Natural killer cell (primary cell): ENCODE measurements around the gene DIP2C. TPM values are rescaled to one million over a fixed set of nuclear protein-coding genes. Genes with fewer than 3 reads are reported as not detected.

Experiments used
- ATAC-seq, 3 donors: fragments of 150-1000 bp in 2 of 3; fragments of 200-7000 bp in 1 of 3; cut with Tn5 transposase; 1 replicate in 1 of 3; 2 replicates in 2 of 3; pipeline ENCODE4 v1.10.0; 2021; ENCODE audit warnings: mild to moderate bottlenecking in 2 of 3, moderate library complexity in 2 of 3
- DNase-seq, 2 donors: peaks; one replicate each; pipeline versions ENCODE4 v3.0.0 to v3.0.0-alpha.2; 2013 to 2021; ENCODE audit warnings: mixed read lengths in 1 of 2
- H3K27ac ChIP-seq: one replicate; pipeline ENCODE4 v1.5.1; 2013; ENCODE audit warnings: mild to moderate bottlenecking, low read length
- H3K27me3 ChIP-seq: one replicate; pipeline ENCODE4 v1.6.1; 2013; ENCODE audit warnings: low read length; ENCODE audit not compliant: control insufficient read depth, insufficient read depth
- H3K36me3 ChIP-seq: one replicate; pipeline ENCODE4 v1.6.1; 2013; ENCODE audit warnings: low read length; ENCODE audit not compliant: control insufficient read depth, insufficient read depth
- H3K4me1 ChIP-seq: one replicate; pipeline ENCODE4 v1.6.1; 2013; ENCODE audit warnings: low read length; ENCODE audit not compliant: control insufficient read depth, insufficient read depth
- H3K4me3 ChIP-seq: one replicate; pipeline ENCODE4 v1.5.1; 2013; ENCODE audit warnings: low read length
- H3K9me3 ChIP-seq: one replicate; pipeline ENCODE4 v1.6.1; 2013; ENCODE audit warnings: low read length; ENCODE audit not compliant: control insufficient read depth, insufficient read depth
- H3K27ac Mint-ChIP-seq, 2 donors: one replicate each; pipeline ENCODE4 v1.8.0; 2022; ENCODE audit warnings: mild to moderate bottlenecking in 2 of 2, mixed read lengths in 2 of 2, moderate library complexity in 1 of 2
- H3K27me3 Mint-ChIP-seq, 2 donors: one replicate each; pipeline ENCODE4 v1.8.0; 2022; ENCODE audit warnings: low read depth in 2 of 2, mixed read lengths in 2 of 2
- H3K36me3 Mint-ChIP-seq: one replicate; pipeline ENCODE4 v1.8.0; 2022; ENCODE audit warnings: mixed read lengths
- H3K4me1 Mint-ChIP-seq, 2 donors: one replicate each; pipeline ENCODE4 v1.8.0; 2022; ENCODE audit warnings: mixed read lengths in 2 of 2
- H3K4me3 Mint-ChIP-seq: one replicate; pipeline ENCODE4 v1.8.0; 2022; ENCODE audit warnings: mild to moderate bottlenecking, moderate library complexity, mixed read lengths
- H3K9me3 Mint-ChIP-seq, 2 donors: one replicate each; pipeline ENCODE4 v1.8.0; 2022; ENCODE audit warnings: mixed read lengths in 2 of 2
- WGBS: methylation state at CpG from one replicate; pipeline ENCODE4 v1.1.7; 2013; ENCODE audit warnings: missing lambda C conversion rate; ENCODE audit not compliant: insufficient coverage; 5-methylcytosine and 5-hydroxymethylcytosine counted together
- intact Hi-C: fragments of 100-400 bp; cut with micrococcal nuclease; formaldehyde crosslinking; loops from one replicate; pipeline ENCODE4 v1.14.2; 2022
- total RNA-seq, 4 donors: library from RNA; stranded (reverse); fragments of 120-200 nt in 1 of 4; gene quantifications; one replicate each; pipeline versions ENCODE4 v1.2.3 to v1.2.4, GENCODE V29; 2013 to 2022
- TF ChIP-seq, protein P1 (sequence below): fragments of 200-600 bp; IDR thresholded peaks from one replicate; pipeline ENCODE4 v1.8.0; 2022; ENCODE audit warnings: antibody characterized with exemption

DIP2C gene
- total RNA-seq, 3 donors from 2014 or later (not counting 1 experiment from before 2014, with no cell fraction given), result 1.5 to 5.8 (median 3.8) TPM

DNA sequence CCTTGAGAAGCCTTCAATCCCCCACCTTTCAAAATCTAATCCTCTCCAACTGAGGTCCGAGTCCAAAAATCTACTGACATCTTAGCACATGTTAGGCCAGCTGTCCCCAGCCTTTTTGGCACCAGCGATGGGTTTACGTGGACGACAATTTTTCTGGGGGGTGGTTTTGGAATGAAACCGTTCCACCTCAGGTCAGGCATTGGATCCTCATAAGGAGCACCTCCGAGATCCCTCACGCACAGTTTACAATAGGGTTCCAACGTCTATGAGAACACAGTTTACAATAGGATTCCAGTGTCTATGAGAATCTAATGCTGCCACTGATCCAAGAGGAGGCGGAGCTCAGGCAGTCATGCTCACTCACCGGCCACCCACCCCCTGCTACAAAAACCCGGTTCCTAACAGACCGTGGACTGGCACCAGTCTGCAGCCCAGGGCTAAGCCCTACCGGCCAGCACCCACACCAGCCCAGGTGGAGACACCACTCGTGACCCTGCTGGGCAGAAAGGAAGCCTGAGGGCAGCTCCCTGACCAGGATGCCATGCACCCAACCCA lies 107.6 kb downstream of the DIP2C start:
- Mint-ChIP-seq H3K36me3 (no peaks in the 10 kb centered on the region), H3K4me1 (no peaks in the 10 kb centered on the region), H3K27me3 (peaks cover 0 to 4% of the 10 kb centered on the region in 2 donors), H3K27ac (no peak overlapping the region), H3K9me3 (peaks cover 0 to 2% of the 10 kb centered on the region in 2 donors), H3K4me3 (no peak overlapping the region)
- DNase-seq, result no peak
- Histone ChIP-seq H3K27ac (no peak overlapping the region), H3K4me3 (no peak overlapping the region), H3K27me3 (no peaks in the 10 kb centered on the region), H3K36me3 (no peaks in the 10 kb centered on the region), H3K4me1 (no peaks in the 10 kb centered on the region), H3K9me3 (no peaks in the 10 kb centered on the region)
- TF ChIP-seq, protein P1, sequence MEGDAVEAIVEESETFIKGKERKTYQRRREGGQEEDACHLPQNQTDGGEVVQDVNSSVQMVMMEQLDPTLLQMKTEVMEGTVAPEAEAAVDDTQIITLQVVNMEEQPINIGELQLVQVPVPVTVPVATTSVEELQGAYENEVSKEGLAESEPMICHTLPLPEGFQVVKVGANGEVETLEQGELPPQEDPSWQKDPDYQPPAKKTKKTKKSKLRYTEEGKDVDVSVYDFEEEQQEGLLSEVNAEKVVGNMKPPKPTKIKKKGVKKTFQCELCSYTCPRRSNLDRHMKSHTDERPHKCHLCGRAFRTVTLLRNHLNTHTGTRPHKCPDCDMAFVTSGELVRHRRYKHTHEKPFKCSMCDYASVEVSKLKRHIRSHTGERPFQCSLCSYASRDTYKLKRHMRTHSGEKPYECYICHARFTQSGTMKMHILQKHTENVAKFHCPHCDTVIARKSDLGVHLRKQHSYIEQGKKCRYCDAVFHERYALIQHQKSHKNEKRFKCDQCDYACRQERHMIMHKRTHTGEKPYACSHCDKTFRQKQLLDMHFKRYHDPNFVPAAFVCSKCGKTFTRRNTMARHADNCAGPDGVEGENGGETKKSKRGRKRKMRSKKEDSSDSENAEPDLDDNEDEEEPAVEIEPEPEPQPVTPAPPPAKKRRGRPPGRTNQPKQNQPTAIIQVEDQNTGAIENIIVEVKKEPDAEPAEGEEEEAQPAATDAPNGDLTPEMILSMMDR, result no peak
- intact Hi-C loops, result no loop called here
- ATAC-seq, result no peak
- WGBS, result 89% methylated on average over 14 of the region's 14 CpGs

- no peak overlapping the region for H3K27ac Mint-ChIP-seq
- Histone ChIP-seq H3K36me3 (no peaks in the 10 kb centered on the region), H3K27me3 (no peaks in the 10 kb centered on the region), H3K27ac (no peak overlapping the region), H3K4me3 (no peak overlapping the region), H3K4me1 (no peaks in the 10 kb centered on the region), H3K9me3 (no peaks in the 10 kb centered on the region)
- H3K4me3 Mint-ChIP-seq, result no peak overlapping the region
- intact Hi-C loops, result no loop called here
- ATAC-seq, result no peak
- peaks cover 0 to 2% of the 10 kb centered on the region in 2 donors for H3K9me3 Mint-ChIP-seq
- WGBS, result 77% methylated on average over 6 of the region's 6 CpGs
- TF ChIP-seq, protein P1, result no peak
- H3K4me1 Mint-ChIP-seq, result no peaks in the 10 kb centered on the region
- no peak for DNase-seq
- H3K36me3 Mint-ChIP-seq, result no peaks in the 10 kb centered on the region
- peaks cover 0 to 8% of the 10 kb centered on the region in 2 donors for H3K27me3 Mint-ChIP-seq
Measured at GRCh38 chr10:580778-581177, 108.7 kb downstream of the DIP2C start.

DNA sequence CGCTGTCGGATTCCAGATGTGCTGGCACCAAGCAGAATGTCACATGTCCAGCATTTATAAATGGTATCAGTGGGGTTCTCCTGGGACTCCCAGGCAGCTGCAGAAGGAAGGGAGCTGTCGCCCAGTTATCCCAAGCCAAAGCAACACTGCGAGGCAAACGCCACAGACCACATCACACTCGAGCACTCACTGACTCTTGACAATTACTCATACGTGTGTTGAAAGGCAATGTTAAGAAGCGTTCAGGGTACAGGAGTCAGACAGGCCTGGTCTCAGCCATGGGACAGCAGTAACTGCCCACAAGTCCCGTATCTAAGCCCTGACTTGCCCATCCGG lies 113.4 kb downstream of the DIP2C start:
- no peak overlapping the region for H3K27ac ChIP-seq
- no peak overlapping the region for H3K4me3 ChIP-seq
- WGBS, result 92% methylated on average over 10 of the region's 10 CpGs
- no peaks in the 10 kb centered on the region for H3K9me3 ChIP-seq
- no peak overlapping the region for H3K27ac Mint-ChIP-seq
- no peaks in the 10 kb centered on the region for H3K36me3 Mint-ChIP-seq
- DNase-seq, result no peak
- no peak overlapping the region for H3K4me3 Mint-ChIP-seq
- H3K27me3 ChIP-seq, result no peaks in the 10 kb centered on the region
- peaks cover 8 to 35% of the 10 kb centered on the region in 2 donors for H3K27me3 Mint-ChIP-seq
- intact Hi-C loops, result no loop called here
- TF ChIP-seq, protein P1, result no peak
- no peaks in the 10 kb centered on the region for H3K4me1 Mint-ChIP-seq
- no peaks in the 10 kb centered on the region for H3K9me3 Mint-ChIP-seq
- no peaks in the 10 kb centered on the region for H3K4me1 ChIP-seq
- no peaks in the 10 kb centered on the region for H3K36me3 ChIP-seq
- no peak for ATAC-seq
